Mesendoderm (in vitro differentiated cells): ENCODE data around the gene AP1B1.
A peak's percentile ranks its signal among the peaks of the same experiment; 100 is the strongest.
"Not testable (repeated sequence)": the region's sequence is repeated elsewhere in the genome, so short reads cannot be mapped to it uniquely, and the experiment has no call there.

ENCODE experiments used
- DNase-seq: peaks from one replicate; pipeline ENCODE4 v3.0.0; 2013
- H2AK5ac ChIP-seq: 2 replicates; pipeline ENCODE4 v1.6.1; 2013; ENCODE audit warnings: low read length, inconsistent platforms
- H2BK120ac ChIP-seq: 2 replicates; pipeline ENCODE4 v1.6.1; 2013; ENCODE audit warnings: low read depth, mild to moderate bottlenecking, low read length, moderate library complexity, mixed read lengths
- H2BK15ac ChIP-seq: replicated peaks from 2 replicates; pipeline ENCODE4 v1.6.1; 2013; ENCODE audit warnings: low read depth, mild to moderate bottlenecking, moderate library complexity
- H2BK5ac ChIP-seq: 2 replicates; pipeline ENCODE4 v1.6.1; 2013; ENCODE audit warnings: low read length, inconsistent platforms
- H3K18ac ChIP-seq: 2 replicates; pipeline ENCODE4 v1.6.1; 2013; ENCODE audit warnings: mild to moderate bottlenecking, low read length, mixed read lengths
- H3K23ac ChIP-seq: one replicate; pipeline ENCODE4 v1.6.1; 2013; ENCODE audit warnings: low read length
- H3K27ac ChIP-seq: 2 replicates; pipeline ENCODE4 v1.5.1; 2013; ENCODE audit warnings: low read depth, mild to moderate bottlenecking, inconsistent platforms, low read length, moderate library complexity
- H3K27me3 ChIP-seq: 2 replicates; pipeline ENCODE4 v1.6.1; 2013; ENCODE audit warnings: low read length, control low read depth, mild to moderate bottlenecking, inconsistent platforms; ENCODE audit not compliant: insufficient read depth, poor library complexity
- H3K36me3 ChIP-seq: 2 replicates; pipeline ENCODE4 v1.6.1; 2013; ENCODE audit warnings: low read length, inconsistent platforms; ENCODE audit not compliant: control insufficient read depth, insufficient read depth
- H3K4ac ChIP-seq: one replicate; pipeline ENCODE4 v1.6.1; 2013; ENCODE audit warnings: low read depth, mild to moderate bottlenecking, low read length, moderate library complexity
- H3K4me1 ChIP-seq: 2 replicates; pipeline ENCODE4 v1.6.1; 2013; ENCODE audit warnings: low read depth, low read length, inconsistent platforms; ENCODE audit not compliant: control insufficient read depth
- H3K4me2 ChIP-seq: 2 replicates; pipeline ENCODE4 v1.6.1; 2013; ENCODE audit warnings: low read length
- H3K4me3 ChIP-seq: 2 replicates; pipeline ENCODE4 v1.5.1; 2013; ENCODE audit warnings: mild to moderate bottlenecking, low read length
- H3K56ac ChIP-seq: one replicate; pipeline ENCODE4 v1.6.1; 2013; ENCODE audit warnings: low read length
- H3K79me1 ChIP-seq: 2 replicates; pipeline ENCODE4 v1.6.1; 2013; ENCODE audit warnings: low read length, inconsistent platforms
- H3K79me2 ChIP-seq: 2 replicates; pipeline ENCODE4 v1.6.1; 2013; ENCODE audit warnings: mild to moderate bottlenecking, low read length; ENCODE audit not compliant: control insufficient read depth, insufficient read depth
- H3K9ac ChIP-seq: 2 replicates; pipeline ENCODE4 v1.6.1; 2013; ENCODE audit warnings: low read length, inconsistent platforms
- H4K5ac ChIP-seq: one replicate; pipeline ENCODE4 v1.6.1; 2013; ENCODE audit warnings: low read length
- H4K8ac ChIP-seq: one replicate; pipeline ENCODE4 v1.6.1; 2013; ENCODE audit warnings: low read depth, mild to moderate bottlenecking, control low read depth, low read length, moderate library complexity
- WGBS: extraction: QIAGEN DNeasy Blood & Tissue Kit; methylation state at CpG from one replicate; pipeline ENCODE4 v1.1.7; 2013; ENCODE audit warnings: low lambda C conversion rate, missing lambda C conversion rate; ENCODE audit not compliant: insufficient coverage; ENCODE audit errors: extremely low coverage; 5-methylcytosine and 5-hydroxymethylcytosine counted together

AP1B1 gene

GRCh38 chr22:29427176-29427760 lies 38.9 kb upstream of the AP1B1 start:
- no peak overlapping the region for H3K4ac ChIP-seq

GRCh38 chr22:29426476-29426875 lies 38.1 kb upstream of the AP1B1 start:
- H3K18ac ChIP-seq = no peak overlapping the region
- H3K4me3 ChIP-seq = no peak overlapping the region
- H3K56ac ChIP-seq = no peak overlapping the region
- no peaks in the 10 kb centered on the region for H3K79me1 ChIP-seq
- H3K79me2 ChIP-seq = no peaks in the 10 kb centered on the region
- H2BK15ac ChIP-seq = no peak overlapping the region
- H3K27me3 ChIP-seq = no peaks in the 10 kb centered on the region
- no peak overlapping the region for H2AK5ac ChIP-seq
- no peak overlapping the region for H3K27ac ChIP-seq
- no peak overlapping the region for H3K23ac ChIP-seq
- no peak overlapping the region for H4K5ac ChIP-seq
- no peak overlapping the region for H2BK120ac ChIP-seq
- no CpG with 5 or more reads among the region's 7 CpGs for WGBS
- DNase-seq = no peak
- H4K8ac ChIP-seq = no peak overlapping the region
- no peak overlapping the region for H3K4me2 ChIP-seq
- H3K4me1 ChIP-seq = peaks cover 1% of the 10 kb centered on the region
- H2BK5ac ChIP-seq = no peak overlapping the region
- no peak overlapping the region for H3K9ac ChIP-seq
- H3K36me3 ChIP-seq = no peaks in the 10 kb centered on the region
- H3K4ac ChIP-seq = no peak overlapping the region

More at GRCh38 chr22:29427176-29427760, 38.9 kb upstream of the AP1B1 start:
- whole genome bisulfite sequencing = no CpG with 5 or more reads among the region's 2 CpGs
- no peak overlapping the region for H3K56ac ChIP-seq
- no peak overlapping the region for H2BK5ac ChIP-seq
- H3K4me3 ChIP-seq = no peak overlapping the region
- no peak overlapping the region for H3K23ac ChIP-seq
- H3K9ac ChIP-seq = no peak overlapping the region
- no peaks in the 10 kb centered on the region for H3K27me3 ChIP-seq
- no peaks in the 10 kb centered on the region for H3K36me3 ChIP-seq
- H2AK5ac ChIP-seq = no peak overlapping the region
- no peaks in the 10 kb centered on the region for H3K79me1 ChIP-seq
- no peak overlapping the region for H2BK15ac ChIP-seq
- H3K4me1 ChIP-seq = peaks cover 1% of the 10 kb centered on the region
- H3K18ac ChIP-seq = no peak overlapping the region
- H4K5ac ChIP-seq = no peak overlapping the region
- no peak overlapping the region for H3K27ac ChIP-seq
- H4K8ac ChIP-seq = no peak overlapping the region
- H3K4me2 ChIP-seq = no peak overlapping the region
- DNase-seq = no peak
- H2BK120ac ChIP-seq = no peak overlapping the region
- H3K79me2 ChIP-seq = no peaks in the 10 kb centered on the region

- H2BK5ac ChIP-seq, H2BK120ac ChIP-seq, H3K79me2 ChIP-seq, H2BK15ac ChIP-seq, H3K79me1 ChIP-seq, DNase-seq, H2AK5ac ChIP-seq, H3K18ac ChIP-seq, H3K4me1 ChIP-seq, H3K27ac ChIP-seq, H3K4me2 ChIP-seq, H3K36me3 ChIP-seq, H4K8ac ChIP-seq, H3K4ac ChIP-seq, H3K9ac ChIP-seq, H3K27me3 ChIP-seq, H3K56ac ChIP-seq, H4K5ac ChIP-seq, H3K4me3 ChIP-seq, H3K23ac ChIP-seq: not testable (repeated sequence)
- WGBS = no CpG with 5 or more reads among the region's 5 CpGs
These were observed 30.3 kb upstream of the AP1B1 start for GRCh38 chr22:29418704-29419103.

- H3K27ac ChIP-seq = peak overlapping the region; percentile 66
These were observed 26.7 kb upstream of the AP1B1 start for GRCh38 chr22:29414951-29415591.

GRCh38 chr22:29412772-29413171 lies 24.4 kb upstream of the AP1B1 start:
- not testable (repeated sequence) for H3K56ac ChIP-seq, H3K79me2 ChIP-seq, H3K4me2 ChIP-seq, H3K4me1 ChIP-seq, H4K8ac ChIP-seq, H3K23ac ChIP-seq, H2BK5ac ChIP-seq, H2BK120ac ChIP-seq, H3K27me3 ChIP-seq, H2AK5ac ChIP-seq, H3K4me3 ChIP-seq, H3K9ac ChIP-seq, H3K4ac ChIP-seq, H3K18ac ChIP-seq, H4K5ac ChIP-seq, H3K79me1 ChIP-seq, H2BK15ac ChIP-seq, H3K27ac ChIP-seq, H3K36me3 ChIP-seq
- WGBS = no CpG with 5 or more reads among the region's 4 CpGs
- DNase-seq = peak; percentile 41

More at GRCh38 chr22:29414951-29415591, 26.7 kb upstream of the AP1B1 start:
- not testable (repeated sequence) for H3K23ac ChIP-seq, H2BK120ac ChIP-seq, H3K27me3 ChIP-seq, H2AK5ac ChIP-seq, H2BK15ac ChIP-seq, H3K36me3 ChIP-seq, H2BK5ac ChIP-seq, H3K9ac ChIP-seq, H3K4me3 ChIP-seq, H4K8ac ChIP-seq, H3K4me1 ChIP-seq, H3K4me2 ChIP-seq, H3K79me2 ChIP-seq, H4K5ac ChIP-seq, H3K18ac ChIP-seq, H3K79me1 ChIP-seq, H3K4ac ChIP-seq
- peak; percentile 21 for DNase-seq
- H3K56ac ChIP-seq = peak overlapping the region; percentile 56
- no CpG with 5 or more reads among the region's 23 CpGs for WGBS
